NAMALWA (cell line): ENCODE data around the gene DYRK1A.

Experiments
- DNase-seq: peaks from one replicate; pipeline ENCODE4 v3.0.0-alpha.2; 2015; ENCODE audit warnings: low spot score

DYRK1A gene

DNA sequence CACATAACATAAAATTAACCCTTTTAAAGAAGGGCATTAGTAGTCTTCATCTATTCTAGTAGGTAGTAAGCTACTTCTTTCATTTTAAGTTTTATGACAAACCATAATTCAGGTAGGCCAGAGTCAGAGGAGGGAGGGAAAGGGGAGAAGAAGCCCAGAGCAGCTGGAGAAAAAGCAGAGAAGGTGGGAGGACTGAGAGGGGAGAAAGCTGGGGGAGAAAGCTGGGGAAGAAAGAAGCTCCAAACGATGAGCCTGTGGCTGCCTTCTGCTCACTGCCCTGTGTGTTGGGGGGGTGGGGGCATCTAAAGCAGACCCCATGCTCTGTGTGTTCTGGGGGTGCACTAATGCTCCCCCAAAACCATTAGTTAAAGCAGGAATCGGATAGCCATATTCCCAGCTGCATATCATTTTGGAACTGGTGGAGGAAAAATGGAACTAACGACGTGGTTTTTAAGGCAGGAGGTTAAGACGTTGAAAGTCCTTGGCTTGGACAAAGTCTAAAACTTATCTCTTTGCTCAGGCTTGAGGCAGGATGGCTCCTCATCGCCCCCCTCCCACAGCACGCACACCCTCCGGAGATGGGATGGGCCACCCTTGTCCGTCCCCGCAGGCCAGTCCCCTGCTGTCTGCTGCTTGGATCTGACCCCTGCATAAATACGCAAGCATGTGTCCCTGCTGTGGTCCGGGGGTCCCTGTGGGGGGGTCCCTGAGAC, 184.2 kb downstream of the DYRK1A start:
- DNase-seq, result no peak

DNA sequence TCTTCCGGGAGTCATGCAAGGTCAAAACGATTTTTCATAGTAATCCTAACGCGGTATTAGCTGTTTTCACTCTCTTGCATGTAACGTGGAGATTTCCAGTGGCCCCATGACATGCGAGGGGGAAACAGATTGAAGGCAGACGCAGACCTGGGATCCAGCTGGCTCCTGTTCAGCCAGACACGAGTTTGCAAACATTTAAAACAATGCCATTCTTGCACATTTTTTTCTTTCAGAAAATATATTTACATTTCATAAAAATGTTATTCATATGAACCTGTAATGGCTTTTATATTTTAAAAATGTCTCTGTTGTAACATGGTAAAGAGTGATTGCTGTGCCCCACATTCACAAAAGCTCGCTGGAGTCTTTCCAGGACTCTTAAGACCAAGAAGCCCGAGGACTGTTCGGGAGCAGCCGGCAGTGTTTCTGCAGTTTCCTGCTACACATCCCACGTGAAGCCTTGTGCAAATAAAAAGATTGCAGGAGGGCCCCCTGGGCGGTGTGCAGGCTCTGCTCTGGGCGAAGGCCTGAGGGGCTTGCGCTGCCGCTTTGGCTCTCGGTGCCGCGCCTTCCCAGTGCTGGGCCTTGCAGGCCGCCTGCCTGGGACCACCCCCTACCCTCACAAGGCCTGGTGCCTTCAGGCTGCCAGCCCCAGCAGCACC, 184.9 kb downstream of the DYRK1A start:
- no peak for DNase-seq

DNA sequence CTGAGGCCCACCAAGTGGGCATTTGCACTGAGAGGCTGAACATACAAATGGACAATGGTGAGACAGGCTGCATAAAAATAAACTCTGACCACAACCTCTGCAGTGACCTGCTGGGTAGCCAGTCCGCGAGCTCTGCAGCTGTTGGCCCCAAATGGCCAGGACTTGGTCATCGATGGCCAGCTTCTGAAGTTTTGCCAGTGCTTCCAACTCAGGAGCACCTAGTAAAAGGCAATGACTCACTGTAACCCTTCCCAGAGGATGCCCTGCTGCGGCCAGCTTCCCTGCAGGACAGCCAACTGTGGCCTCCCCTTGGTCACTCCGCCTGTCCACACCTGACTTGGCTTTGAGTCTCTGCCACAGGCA, 185.4 kb downstream of the DYRK1A start:
- no peak for DNase-seq

DNA sequence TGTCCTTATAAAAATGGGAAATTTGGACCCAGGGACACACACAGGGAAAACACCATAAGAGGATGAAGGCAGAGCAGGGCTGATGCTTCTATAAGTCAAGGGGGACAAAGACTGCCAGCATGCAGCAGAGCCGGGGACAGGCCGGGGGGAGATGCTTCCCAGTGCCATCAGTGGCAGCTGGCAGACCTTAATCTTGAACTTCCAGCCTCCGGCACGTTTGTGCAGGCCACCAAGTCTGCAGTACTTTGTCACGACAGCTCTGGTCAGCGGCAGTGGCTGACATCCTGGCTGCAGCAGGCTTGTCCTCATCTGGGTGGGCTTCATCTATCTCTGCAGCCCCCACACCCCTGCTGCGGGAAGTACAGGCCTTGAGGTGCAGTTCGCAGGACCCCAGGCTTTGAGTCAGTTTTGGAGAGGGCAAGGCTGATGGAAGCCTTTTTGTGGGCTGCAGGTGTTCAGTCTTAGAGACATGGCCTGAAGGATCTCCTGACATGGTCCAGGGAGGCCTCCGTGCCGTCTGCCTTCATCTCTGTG, 186.0 kb downstream of the DYRK1A start:
- no peak for DNase-seq

DNA sequence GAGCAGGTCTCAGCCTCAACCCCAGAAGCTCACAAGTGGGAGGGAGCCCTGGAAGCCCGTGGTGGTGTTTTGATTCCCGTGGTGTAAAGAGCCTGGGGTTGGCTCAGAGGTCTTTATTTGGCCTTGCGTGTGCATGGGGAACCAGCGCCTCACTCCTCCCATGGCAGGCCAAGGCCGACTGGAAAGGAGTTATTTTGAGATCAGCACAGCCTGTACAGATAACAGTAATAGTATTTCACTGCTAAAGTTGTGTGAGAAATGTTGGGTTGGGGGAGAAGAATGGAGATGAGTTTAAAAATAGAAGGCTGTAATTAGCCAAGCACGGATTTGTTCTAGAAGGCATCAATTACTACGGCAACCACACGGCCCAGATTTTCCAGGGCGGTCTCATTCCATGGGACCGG, 186.5 kb downstream of the DYRK1A start:
- DNase-seq, result no peak

DNA sequence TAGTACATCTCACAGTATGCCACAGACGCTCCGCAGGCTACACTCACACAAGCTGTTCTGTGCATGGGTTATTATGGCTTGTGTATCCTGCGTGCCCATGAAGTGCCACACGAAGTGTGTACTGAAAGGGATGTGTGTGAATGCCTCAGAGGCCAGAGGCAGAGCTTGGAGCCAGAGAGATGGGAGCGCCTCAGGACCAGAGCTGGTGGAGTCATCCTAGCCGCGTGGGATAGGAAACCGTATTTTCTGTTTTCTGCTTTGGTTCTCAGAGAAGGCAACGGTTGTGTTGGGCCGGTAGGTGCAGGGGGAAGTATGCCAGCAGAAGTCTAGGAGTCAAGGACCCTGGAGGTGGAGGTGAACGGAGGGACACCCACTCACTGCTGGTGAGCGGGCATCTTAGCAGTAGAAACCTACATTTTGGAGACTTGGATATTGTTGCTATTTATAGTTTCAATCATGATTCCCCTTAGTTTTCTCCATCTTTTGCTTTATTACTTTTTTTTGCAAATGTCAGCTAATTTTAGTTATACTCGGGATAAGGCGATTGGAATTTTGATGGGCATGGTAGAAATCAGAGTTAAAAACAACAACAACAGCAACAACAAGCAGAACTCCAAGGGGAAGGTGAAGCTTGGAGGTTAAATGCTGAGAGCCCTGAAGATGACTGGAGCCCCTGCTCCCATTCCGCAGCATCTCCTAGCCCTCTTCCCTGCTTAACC, 188.2 kb downstream of the DYRK1A start:
- no peak for DNase-seq

DNA sequence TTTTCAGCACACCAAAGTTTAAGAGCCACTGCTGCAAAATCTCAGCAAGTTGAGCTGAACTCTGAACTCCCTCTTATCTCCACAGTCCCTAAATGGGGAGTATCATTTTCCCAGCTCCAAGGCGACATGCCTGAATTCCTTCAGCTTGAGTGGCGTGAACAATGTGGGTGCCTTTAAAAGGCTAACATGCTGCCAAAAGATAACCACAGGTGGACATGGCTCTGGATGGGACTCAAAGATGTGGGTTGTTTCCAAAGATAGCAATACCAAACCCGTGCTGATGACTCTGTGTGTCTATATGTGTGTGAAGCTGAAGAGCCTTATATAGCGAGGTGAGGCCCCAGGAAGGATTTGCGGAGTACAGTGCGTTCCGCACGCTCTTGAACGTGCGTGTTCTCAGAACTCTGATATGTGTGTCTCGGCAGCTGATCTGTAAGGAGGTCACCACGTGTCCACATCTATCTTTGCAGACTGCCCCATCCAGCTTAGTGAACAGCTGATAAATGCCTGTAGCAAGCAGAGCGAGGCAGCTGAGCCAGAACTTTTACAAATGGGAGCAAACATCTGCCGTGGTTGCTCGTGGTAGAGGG, 189.2 kb downstream of the DYRK1A start:
- DNase-seq, result no peak

DNA sequence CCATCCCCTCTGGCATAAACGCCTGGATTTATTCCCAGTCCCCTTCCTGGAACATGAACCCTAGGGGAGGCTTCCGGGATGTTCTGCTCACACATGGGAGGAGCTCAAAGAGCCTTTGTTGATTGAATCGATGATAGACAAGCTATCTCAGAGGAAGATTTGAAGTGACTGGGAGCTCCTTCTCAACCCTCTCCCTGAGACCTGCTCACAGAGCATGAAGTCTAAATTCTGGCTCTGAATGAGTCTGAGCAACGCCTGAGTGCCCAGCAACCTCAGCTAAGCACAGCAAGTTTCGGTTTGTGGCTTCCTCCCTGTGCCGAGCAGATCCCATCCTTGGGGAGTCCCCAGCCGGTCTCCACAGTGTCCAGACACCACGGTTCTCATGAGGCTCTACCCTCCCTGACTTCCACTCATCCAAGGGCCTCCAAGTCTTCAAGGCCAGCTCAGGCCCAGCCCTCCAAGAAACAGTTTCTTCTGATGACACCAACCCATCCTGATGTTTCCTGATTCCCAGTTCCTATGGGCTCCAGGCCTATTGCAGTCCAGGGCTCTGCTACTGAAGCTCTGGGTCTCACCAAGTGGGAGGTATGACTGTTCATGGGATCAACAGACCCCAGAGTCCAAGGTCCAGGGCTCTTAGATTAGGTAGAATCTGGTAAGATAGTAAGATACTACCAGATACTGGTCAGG, 190.8 kb downstream of the DYRK1A start:
- DNase-seq, result peak; percentile 41

DNA sequence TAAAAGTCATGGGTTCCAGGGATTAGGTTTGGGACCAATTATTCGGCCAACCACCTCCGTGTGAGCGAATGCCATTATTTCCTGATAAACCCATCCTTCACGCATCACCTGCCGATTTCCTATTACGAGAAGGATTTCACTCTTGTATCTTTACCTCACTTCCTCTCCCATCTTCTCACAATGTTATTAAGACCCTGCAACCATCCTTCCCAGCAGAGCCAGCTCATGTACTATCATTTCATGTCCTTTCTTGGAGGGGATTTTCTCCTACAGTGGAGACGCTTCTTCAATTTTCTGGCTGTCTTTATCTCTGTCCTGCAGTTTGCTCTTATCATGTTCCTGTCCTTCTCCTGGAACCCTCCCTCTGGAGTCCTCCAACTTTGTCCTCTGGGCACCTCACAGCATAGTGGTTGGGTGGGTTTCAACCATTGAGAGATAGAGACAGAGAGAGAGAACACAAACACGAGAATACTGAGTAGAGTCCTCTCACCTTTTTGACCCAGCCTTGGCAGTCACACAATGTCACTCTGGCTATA, 192.2 kb downstream of the DYRK1A start:
- no peak for DNase-seq

DNA sequence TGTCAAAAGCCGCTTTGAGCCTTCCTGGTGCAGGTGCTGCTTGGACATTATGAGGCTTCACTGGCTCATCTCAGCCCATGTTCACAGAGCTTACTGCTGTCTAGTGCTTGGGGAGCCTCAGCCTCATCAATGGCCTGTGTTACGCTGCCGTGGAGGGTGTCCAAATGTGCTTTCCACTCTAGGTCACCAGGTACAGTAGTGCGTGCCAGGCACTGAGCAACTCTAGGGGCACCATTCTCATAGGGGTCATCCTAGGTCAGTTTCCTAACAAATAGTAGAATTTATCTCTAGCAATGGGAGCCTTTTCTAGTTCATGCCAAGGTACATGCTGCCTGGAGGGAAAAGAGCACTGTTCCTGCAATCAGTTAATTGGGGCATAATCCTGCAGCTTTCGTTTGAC, 193.8 kb downstream of the DYRK1A start:
- no peak for DNase-seq

DNA sequence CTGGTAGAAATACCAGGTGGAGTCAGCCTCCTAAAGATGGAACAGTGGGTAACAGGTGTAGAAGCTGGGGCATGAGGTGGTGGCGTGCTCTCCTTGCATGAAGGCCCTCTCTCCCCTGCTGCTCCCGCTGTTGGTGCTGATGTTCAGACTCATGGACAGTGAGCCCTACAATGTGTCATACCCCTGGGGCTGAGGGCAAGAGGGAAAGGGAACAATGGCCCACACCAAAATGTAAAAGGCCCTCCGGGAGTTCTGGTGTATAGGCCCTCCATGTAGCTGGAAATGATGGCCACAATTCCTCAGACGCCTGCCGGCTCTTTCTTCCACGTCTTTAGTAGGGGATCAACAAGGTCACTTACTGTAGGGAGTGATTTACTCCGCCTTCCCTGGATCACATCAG, 194.9 kb downstream of the DYRK1A start:
- DNase-seq, result no peak

DNA sequence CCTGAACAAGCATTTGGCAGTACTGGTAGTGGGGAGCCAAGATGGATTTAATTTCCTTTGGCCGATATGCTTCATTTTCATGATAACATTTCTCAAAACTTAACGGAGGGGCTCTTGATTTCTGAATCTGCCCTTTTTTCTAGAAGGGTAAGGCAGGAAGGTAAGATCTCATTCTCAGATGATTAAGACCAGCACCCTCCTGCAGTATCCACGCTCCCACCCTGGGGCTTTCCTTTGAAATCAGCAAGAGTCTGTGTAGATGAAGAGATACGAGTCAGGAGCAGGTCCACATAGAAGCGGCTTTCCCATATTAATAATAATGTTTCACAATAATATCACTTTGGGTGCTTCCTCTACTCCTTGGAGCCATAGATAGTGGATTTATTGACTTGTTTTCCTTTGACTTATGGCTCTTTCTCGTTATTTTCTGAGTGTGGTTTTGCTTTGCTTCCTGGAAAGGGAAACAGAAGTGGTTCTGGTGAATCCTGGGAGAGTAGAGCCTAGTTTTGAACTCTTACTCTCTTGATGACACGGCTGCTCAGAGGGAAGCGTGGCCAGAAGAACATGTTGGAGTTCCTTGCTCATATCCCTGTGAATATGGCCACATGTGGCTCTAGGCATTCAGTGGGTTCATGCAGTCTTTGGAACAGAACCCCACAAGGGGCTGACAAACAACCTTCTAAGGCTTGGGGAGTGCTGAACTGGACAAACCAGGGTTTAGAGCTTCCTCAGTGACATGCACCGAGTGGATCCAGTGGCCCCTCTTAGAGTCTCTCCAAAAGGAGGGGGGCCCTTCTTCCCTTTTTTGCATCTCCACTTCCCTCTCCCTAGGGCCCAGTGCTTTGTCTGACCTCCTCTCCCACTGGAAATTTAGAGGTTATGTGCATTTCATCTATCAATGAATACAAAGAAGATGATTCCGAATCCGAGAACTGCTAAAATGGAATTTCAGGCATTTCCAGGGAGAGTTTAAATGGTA, 195.7 kb downstream of the DYRK1A start:
- no peak for DNase-seq

DNA sequence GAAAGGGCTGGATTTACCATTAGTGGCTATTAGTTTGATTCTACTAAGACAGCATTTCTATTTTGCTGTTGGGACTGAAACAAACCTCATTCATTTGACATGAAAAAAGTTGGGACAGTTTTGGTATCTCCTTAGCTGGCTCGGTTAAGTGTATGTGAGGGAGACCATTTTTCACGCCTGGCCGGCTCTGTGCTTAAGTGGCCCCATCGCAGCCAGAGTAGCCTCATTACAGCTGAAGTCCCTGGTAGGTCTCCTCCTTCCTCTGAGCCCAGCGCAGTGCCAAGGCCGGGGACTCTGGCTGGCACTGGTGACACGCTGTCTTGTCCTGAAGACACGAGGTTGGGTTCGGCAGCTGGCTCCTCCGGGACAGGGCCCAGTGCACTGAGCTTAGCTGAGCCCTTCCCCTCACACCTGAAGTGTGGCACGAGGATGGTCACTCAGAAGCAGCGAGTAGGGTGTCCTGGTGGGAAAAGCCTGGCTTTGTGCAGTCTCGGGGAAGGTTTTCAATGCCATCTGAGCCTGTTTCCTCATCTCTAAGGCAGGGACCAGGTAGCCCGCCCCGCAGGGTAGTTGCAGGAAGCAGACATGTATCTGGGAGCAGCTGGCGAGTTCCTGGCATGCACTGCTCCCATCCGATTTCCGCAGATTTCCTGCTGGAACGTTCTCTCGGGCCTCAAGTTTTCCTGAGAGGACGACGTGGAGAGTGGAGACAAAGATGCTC, 196.5 kb downstream of the DYRK1A start:
- no peak for DNase-seq

DNA sequence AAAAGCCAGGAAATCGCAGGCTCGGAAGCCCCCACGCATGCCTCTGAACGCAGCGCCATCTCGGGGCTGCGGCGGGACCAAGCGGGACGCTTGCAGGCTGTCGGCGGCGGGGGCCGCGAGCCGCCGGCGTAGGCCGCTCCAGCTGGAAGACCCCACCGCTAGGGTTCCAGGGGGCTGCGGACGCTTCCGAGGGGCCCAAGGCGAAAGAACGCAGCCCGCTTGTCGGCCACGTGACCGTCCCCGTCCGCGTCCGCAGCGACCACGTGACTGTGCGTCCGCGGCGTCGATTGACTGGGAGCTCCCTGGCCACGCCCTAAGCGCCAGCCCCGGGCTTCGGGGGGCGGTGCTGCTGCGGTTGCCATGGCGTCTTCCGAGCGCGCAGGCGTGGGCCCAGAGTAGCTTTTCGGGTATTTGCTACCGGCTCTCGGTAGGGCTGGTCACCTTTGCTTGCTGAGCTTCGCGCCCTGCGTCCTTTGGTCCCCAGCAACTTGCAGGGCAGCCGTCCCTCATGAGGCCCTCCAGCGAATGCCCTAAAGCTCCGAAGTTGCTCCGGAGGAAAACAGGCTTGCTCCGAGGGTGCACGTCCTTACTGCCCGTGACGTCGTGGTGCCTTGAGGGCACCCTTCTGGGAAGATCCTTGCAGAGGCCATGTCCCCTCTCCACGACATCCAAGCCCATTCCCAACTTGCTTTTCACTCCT, 197.2 kb downstream of the DYRK1A start:
- peak; percentile 90 for DNase-seq

DNA sequence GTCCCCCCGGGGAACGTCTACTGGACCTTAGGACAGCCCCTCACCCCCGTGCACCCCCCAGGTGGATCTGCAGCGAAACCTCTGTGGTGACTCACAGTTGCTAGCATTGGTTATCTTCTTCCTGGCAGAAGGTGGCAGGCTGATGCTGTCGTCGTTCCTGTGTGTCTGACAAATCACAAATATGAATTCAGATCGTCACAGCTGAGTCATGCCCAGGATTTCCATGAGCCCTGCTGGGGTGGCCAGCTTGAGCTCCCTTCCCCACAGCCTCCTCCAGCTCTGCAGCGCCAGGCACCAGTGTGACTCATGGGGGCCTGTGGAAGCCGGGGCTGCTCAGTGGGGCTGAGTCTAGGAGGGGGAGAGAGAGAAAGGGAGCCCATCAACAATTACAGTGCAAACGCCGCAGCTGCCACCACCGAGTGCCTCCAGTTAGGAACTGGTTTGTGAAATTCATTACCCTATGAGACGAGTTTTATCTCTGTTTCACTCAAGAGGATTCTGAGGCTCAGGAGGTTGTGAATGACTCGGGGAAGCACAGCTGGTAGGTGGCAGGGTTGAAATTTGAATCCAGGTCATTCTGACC, 197.9 kb downstream of the DYRK1A start:
- peak; percentile 75 for DNase-seq

DNA sequence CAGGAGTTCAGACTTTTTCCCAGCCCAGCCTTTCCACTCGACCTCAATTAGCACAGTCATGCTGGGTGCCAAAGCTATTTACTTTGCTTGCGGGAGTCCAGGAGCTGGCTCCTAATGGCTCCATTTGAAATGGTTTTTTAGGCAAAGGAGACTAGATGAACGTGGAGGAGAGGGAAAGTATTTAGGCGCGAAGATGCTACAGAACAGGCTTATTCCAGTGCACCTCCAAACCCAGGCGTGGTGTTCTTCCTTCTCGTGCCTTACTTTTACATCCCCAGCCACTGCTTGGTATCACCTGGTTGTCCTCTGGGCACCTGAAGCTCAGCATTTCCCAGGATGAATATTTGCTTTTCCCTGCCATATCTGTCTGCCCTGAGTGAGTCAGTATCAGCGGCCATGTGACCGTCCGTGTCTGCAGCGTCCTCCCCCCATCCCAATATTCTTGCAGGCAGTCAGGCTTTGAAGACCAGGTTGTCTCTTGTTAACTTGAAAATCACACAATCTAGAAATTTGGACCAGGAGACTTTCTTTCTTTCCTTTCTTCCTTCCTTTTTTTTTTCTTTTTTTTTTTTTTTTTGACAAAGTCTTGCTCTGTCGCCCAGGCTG, 198.5 kb downstream of the DYRK1A start:
- no peak for DNase-seq

DNA sequence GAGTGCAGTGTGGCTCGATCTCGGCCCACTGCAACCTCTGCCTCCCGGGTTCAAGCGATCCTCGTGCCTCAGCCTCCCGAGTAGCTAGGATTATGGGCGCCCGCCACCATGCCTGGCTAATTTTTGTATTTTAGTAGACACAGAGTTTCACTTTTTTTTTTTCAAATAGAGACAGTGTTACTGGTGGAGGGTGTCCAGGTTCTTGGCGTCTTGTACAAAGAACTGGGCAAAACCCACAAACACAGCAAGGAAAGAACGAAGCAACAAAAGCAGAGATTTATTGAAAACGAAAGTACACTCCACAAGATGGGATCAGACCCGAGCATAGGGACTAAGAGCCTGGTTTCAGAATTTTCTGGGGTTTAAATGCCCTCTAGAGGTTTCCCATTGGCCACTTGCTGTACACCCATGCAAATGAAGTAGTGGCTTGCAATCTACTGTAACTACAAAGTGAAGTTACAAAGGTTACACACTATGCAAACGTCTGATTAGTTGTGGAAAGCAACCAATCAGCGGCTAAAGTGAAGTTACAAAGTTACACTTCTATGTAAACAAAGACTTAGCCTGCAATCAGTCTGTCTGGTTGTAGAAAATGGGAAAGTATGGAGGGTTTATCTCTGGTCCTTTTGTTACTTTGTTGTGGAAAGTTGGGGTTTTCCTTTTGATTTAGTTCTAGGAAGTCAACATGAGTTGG, 199.1 kb downstream of the DYRK1A start:
- no peak for DNase-seq
